NCI-H2081 (cell line): ENCODE data around the gene HCK.

Source experiments
- DNase-seq, 2 experiments: peaks; one replicate each; lab custom pipeline; 2025; lab: John Stamatoyannopoulos, UW

Gene HCK

GRCh38 chr20:32052090-32052777, at the start of gene HCK:
Gene HCK, plus strand, starts transcription at chr20:32052242.
- DNase-seq, result no peak

GRCh38 chr20:32003325-32003724, 48.7 kb upstream of the HCK start:
- DNase-seq, result no peak

- DNase-seq, result no peak
Observed at GRCh38 chr20:32004963-32005362, 47.1 kb upstream of the HCK start.

GRCh38 chr20:32006053-32006452, 46.0 kb upstream of the HCK start:
- no peak for DNase-seq

- DNase-seq, result peak; percentile 52 to 56
Observed at GRCh38 chr20:32006841-32007786, 44.9 kb upstream of the HCK start.

GRCh38 chr20:32007787-32008616, 44.0 kb upstream of the HCK start:
- peak; percentile 12 to 68 for DNase-seq

- DNase-seq, result no peak
Observed at GRCh38 chr20:32009564-32009963, 42.5 kb upstream of the HCK start.

GRCh38 chr20:32010101-32010500, 41.9 kb upstream of the HCK start, which contains the start of gene CCM2L:
Gene CCM2L, plus strand, starts transcription at chr20:32010438. Its CDS starts 17 bp downstream, at chr20:32010455.
- DNase-seq, result no peak

- no peak for DNase-seq
Observed at GRCh38 chr20:32010666-32011065, 41.4 kb upstream of the HCK start.

- DNase-seq, result no peak
Observed at GRCh38 chr20:32012159-32012688, 39.8 kb upstream of the HCK start.

- DNase-seq, result no peak
Observed at GRCh38 chr20:32013326-32013725, 38.7 kb upstream of the HCK start.

- peak; percentile 86 to 91 for DNase-seq
Observed at GRCh38 chr20:32017711-32018251, 34.3 kb upstream of the HCK start.

GRCh38 chr20:32018269-32019155, 33.5 kb upstream of the HCK start:
- DNase-seq, result peak; percentile 75 to 82

GRCh38 chr20:32019156-32019510, 32.9 kb upstream of the HCK start:
- DNase-seq, result no peak

- no peak for DNase-seq
Observed at GRCh38 chr20:32019563-32020463, 32.2 kb upstream of the HCK start.

GRCh38 chr20:32021091-32021490, 31.0 kb upstream of the HCK start:
- DNase-seq, result no peak

- DNase-seq, result no peak
Observed at GRCh38 chr20:32024683-32025295, 27.3 kb upstream of the HCK start.

GRCh38 chr20:32027643-32028042, 24.4 kb upstream of the HCK start:
- DNase-seq, result no peak
